HK-2 (cell line): Measurements from ENCODE around the gene SAP30L.
A peak's percentile ranks its signal among the peaks of the same experiment; 100 is the strongest.

ENCODE experiments used
- DNase-seq: peaks from one replicate; pipeline ENCODE4 v3.0.0-alpha.2; 2018; ENCODE audit not compliant: unreplicated experiment

SAP30L gene

GRCh38 chr5:154464438-154464837 lies 18.6 kb downstream of the SAP30L start:
- DNase-seq, result no peak

GRCh38 chr5:154465169-154465568 lies 19.4 kb downstream of the SAP30L start:
- DNase-seq, result no peak

- no peak for DNase-seq
Measured at GRCh38 chr5:154466147-154466546, 20.4 kb downstream of the SAP30L start.

DNA sequence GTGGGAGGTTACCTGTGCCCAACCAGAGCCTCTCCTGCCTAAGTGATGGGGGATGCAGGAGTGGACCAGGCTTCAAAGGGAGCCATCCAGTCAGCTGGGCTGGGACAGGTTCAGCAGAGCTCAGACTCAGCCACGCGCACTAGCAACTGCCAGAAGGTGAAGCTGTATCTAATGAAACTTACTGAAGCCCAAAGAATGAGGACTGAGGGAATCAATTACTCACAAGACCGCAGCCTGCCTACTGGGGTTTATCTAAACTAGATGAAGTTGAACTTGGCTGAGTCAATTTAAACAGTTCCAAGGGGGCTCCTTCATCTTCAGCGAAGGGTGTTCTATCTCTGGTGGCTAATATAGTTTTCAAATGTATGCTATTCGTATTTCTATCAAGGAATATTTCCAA lies 20.9 kb downstream of the SAP30L start:
- no peak for DNase-seq

DNA sequence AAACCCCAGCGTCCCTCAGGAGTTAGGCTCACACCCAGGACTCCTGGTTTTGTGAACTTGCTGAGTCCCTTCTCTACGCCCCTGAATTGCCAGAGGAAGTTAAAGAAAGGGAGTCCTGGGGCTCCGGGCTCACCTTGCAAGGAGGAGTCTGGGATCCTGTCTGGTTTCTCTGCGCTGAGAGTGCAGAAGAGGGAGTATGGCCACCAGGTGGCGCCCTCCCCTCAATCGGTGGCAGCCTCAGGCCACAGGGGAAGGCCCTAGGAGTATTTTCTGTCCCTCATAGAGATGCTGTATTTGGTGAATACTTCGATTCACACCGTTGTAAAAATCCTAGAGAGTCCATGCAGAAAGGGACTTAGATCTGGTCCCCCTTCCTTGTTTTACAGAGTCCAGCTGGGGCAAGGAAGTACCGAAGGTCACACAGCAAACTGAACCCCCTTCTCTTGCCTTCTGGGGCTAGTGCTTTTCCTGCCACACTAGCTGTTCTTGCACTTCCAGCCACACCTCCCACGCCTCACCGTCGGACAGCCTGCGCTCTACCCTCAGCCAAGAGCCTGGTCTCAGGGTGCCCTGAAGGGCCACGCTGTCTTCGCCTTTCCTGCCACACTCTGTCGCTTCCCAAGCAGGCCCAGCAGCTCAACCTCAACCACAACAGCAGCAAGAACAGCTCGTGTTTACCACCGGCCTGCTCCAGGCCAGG lies 22.0 kb downstream of the SAP30L start:
- peak; percentile 66 for DNase-seq

- DNase-seq, result no peak
Measured at GRCh38 chr5:154470137-154470536, 24.3 kb downstream of the SAP30L start.

GRCh38 chr5:154470947-154471870 lies 25.4 kb downstream of the SAP30L start:
- no peak for DNase-seq

GRCh38 chr5:154472871-154473580 lies 27.2 kb downstream of the SAP30L start:
- no peak for DNase-seq

GRCh38 chr5:154473581-154474283 lies 27.9 kb downstream of the SAP30L start:
- DNase-seq, result no peak

- no peak for DNase-seq
Measured at GRCh38 chr5:154474396-154475334, 28.9 kb downstream of the SAP30L start.

- DNase-seq, result no peak
Measured at GRCh38 chr5:154475591-154476353, 30.0 kb downstream of the SAP30L start.

- DNase-seq, result no peak
Measured at GRCh38 chr5:154476354-154477205, 30.8 kb downstream of the SAP30L start.

GRCh38 chr5:154477382-154478223 lies 31.8 kb downstream of the SAP30L start:
- DNase-seq, result peak; percentile 6

GRCh38 chr5:154478224-154478565 lies 32.4 kb downstream of the SAP30L start, which contains the start of gene HAND1:
HAND1 (minus strand) TSS chr5:154478227; CDS start chr5:154478008, 219 bp downstream.
- DNase-seq, result peak; percentile 16

GRCh38 chr5:154478752-154479159 lies 33.0 kb downstream of the SAP30L start:
- no peak for DNase-seq

GRCh38 chr5:154479160-154479943 lies 33.6 kb downstream of the SAP30L start:
- DNase-seq, result no peak
